Activated CD8-positive, alpha-beta memory T cell treated with anti-CD3 and anti-CD28 coated beads, Interleukin-2, amount 50 U/mL, for 24 hours (primary cell): ENCODE results near the gene SKIC8.

Source experiments
- DNase-seq: peaks from one replicate; pipeline ENCODE4 v3.0.0-alpha.2; 2020; ENCODE audit errors: extremely low read depth

The SKIC8 gene

DNA sequence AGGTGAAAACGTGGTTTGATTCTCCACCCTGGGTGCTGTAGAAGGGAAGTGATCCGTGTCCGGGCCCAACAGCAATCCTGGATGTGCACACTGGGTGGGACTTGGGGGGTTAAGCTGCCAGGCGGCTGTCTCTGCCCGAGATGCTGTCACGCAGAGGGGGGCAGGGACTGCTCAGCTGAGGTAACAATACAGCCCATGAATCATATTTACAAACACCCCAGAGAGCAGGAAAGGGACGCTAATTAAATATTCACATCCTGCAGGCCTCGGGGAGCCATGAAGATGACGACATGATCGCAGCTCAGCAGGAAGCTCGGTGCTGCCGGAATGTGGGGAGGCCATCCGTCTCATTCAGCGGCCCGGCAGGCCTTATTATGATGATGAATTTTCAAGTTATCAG, 22.8 kb upstream of the SKIC8 start:
- no peak for DNase-seq

DNA sequence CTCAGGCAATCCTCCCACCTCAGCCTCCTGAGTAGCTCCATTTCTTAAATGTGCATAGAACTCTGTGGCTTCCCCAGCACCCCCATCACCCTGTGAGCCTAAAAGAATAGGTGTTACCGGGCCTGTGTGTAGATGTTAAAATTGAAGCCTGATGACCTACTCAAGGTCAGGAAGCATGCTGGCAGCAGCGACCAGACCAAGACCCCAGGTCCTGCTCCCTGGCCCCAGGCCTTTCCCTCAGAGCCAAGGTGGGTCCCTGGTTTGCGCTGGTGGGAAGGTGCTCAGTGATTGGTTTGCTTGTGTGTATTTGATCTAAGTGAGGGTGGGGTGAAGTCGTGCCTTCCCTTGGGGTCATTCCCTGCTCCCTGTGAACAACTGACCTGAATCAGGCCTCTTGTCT, 22.4 kb upstream of the SKIC8 start:
- DNase-seq: no peak

GRCh38 chr15:78321041-78321570, 21.7 kb upstream of the SKIC8 start:
- no peak for DNase-seq

GRCh38 chr15:78320183-78320582, 20.8 kb upstream of the SKIC8 start:
- DNase-seq: no peak

- no peak for DNase-seq
These were observed 20.2 kb upstream of the SKIC8 start for GRCh38 chr15:78319588-78319987.

- DNase-seq: no peak
These were observed 17.9 kb upstream of the SKIC8 start for GRCh38 chr15:78317145-78317836.

DNA sequence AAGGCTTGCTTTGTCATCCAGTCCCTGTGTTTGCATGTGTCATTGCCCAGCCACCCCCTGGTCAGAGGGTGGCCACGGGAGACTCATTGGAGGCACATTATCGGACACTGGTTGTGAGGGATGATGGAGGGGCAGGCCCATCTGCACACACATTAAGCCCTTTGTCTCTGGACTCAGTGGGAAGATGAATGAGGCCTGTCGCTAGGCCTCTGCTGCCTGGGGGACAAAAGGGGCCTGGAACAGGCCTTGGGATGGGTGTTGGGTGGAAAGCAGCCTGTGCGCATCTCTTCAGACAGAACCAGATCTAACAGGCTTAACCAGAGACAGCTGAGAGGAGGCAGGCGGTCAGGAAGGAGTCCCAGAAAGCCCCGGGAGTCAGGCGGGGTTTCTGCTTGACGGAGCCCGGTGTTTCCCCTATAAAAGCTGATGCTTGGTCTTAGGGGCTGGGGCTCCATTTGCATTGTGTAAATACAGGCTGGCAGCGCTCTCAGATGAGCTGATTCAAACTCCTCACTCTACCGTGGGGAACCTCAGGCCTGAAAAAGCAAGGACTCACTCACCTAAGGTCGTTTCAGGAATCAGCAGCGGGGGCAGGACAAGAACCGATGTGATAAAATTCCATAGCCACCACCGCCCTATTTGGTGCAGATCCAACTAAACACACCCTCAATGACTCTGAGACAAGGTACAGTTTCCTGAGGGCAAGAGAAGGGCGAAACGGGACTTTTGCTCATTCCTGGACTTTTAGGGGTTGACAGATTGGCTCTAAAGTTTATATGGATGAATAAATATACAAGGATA, 17.1 kb upstream of the SKIC8 start:
- no peak for DNase-seq

GRCh38 chr15:78315686-78316282, 16.4 kb upstream of the SKIC8 start:
- no peak for DNase-seq

DNA sequence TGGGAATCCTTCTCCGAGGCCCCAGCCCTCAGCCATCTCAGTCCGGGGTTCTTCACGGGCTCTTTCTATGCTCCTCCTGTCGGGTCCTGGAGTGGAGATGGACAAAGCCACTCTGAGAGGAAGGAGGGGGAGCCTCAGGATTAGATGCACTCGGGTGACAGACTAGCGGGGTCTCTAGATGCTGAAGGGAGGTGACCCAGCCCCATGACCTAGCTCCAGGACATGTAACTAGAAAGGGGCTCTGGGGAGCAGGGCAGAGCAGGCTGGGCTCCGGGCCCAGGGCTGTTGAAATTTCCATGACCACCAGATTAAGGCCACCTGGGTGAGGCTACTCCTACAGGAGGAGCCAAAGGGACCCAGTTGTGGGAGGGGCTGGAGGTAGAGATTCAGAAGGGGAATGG, 14.8 kb upstream of the SKIC8 start:
- DNase-seq: no peak

DNA sequence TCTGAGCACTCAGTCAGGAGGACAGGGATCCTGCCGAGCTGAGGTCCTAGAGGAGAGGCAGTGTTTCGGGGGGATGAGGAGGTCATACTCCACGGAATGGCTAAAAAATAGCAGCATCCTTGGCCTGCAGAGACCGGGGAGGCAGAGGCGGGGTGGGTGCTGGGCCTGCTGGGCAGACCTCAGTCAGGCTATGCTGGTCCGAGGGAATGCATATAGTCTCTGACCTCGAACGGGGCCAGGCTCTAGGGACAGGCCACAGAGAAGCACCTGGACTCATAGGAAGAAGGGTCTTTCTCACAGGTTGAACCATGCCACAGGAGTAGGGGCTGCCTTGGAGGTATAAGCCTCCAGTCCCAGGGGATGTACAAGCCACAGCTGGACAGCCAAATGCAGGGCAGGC, 14.0 kb upstream of the SKIC8 start:
- no peak for DNase-seq

DNA sequence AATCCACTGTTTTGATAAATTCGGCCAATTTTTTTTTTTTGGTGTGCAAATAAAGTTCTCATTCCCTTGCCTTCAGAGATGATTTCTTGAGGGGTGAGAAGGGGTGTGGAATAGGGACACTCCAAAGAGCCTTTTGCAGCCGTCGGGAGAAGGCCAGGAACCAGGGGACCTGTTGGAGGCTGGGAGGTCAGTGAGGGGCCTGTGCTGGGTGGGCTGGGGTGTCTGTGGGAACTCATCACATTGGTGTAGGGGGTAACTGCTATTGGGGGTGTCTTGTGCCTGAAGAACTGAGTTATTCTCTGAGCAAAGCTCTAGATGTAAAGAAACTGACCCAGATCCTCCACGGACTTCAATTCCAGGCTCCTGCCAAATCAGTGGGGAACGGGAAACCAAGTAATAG, 13.5 kb upstream of the SKIC8 start:
- no peak for DNase-seq

GRCh38 chr15:78312536-78312935, 13.1 kb upstream of the SKIC8 start:
- DNase-seq: no peak

DNA sequence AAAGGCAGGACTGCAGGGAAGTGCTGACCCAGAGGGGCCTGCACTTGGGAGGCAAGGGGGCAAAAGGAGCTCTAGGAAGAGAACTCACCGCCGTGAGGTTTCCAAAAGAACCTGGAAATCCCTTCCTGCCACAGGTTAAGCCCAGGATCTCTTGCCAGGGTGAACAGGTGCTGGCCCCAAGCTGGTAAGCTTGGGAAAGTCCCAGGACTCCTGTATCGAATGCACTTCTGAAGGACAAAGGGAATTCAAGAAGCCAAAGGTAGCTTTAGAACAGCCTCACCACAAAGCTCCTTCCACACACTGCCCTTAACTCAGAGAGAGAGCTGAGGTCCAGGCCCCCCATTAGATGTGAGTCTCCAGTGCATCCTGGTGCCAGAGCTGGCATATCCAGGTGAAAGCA, 11.9 kb upstream of the SKIC8 start:
- DNase-seq: no peak

DNA sequence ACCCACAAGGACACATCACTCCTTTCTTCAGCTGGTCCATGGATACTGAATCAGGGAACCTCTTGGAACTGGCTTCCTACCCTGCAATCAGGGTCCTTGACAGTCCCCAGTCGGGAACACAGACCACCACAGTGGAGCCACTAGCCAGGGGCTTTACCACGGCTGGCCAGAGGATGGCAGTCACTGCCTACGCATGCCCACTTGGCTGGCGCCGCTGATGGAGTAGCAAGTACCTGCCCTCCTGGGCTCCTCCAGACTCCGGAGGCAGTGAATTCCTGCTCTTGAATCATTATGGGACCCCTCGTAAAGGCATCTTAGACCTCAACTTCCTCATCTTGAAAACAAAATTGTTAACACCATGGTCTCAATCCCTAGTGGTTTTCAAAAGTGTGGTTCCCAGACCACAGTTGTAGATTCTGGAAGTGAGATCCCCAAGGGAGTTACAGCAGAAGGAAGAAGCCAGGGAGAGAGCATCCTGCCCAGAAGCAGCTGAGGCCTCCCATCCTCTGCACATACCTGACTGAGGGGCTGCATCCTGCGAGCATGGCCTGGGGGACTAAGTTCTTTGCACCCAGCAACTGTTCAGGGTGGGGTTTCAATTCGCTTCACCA, 9.1 kb upstream of the SKIC8 start:
- DNase-seq: no peak

DNA sequence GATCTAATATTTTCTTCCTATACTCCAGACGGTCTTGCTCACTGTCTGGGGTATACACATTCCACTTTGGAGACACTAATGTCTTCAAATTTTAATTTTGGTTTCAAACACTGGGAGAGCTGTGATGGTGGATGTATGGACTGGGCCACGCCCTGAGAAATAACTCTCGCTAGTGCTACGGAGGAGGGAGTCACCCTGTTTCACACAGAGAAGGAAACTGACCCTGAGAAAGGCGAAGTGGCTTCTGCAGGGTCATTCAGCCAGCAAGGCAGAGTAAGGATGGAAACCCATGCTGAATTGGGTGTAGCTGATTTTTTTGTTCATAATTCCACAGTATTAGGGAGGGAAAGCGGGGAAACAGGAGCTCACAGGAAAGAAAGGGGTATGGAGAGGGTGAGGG, 8.6 kb upstream of the SKIC8 start:
- DNase-seq: no peak

GRCh38 chr15:78306176-78306774, 6.9 kb upstream of the SKIC8 start:
- no peak for DNase-seq

GRCh38 chr15:78304216-78305066, 5.0 kb upstream of the SKIC8 start:
- no peak for DNase-seq

GRCh38 chr15:78302579-78303312, 3.3 kb upstream of the SKIC8 start:
- DNase-seq: no peak

- DNase-seq: no peak
These were observed 2.4 kb upstream of the SKIC8 start for GRCh38 chr15:78301828-78302227.

DNA sequence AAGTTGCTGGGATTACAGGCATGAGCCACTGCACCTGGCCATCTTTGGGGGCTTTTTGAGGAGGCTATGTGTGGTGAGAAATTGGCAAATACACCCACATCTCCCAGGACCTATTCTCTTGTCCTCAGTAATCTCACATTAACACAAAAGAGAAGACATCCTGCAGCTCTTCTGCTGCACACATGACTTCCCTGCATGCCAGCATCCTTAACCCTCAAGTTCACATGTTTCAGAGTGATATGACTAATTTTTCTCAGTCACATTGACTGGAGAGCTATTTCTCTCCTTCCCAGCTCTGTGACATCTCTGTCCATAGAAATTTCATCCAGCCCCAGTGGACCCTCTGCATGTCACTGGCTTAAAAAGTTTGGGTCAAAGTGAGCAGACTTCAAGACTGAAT, 1.9 kb upstream of the SKIC8 start:
- no peak for DNase-seq
